Naive thymus-derived CD4-positive, alpha-beta T cell (primary cell): ENCODE results near the gene BST1. TPM values are rescaled to one million over a fixed set of nuclear protein-coding genes. Genes with fewer than 3 reads are reported as not detected.
A peak's percentile ranks its signal among the peaks of the same experiment; 100 is the strongest.

Experiments used
- ATAC-seq: fragments of 150-1000 bp; cut with Tn5 transposase; 2 replicates; pipeline ENCODE4 v1.10.0; 2021; ENCODE audit warnings: mild to moderate bottlenecking, moderate library complexity
- CTCF ChIA-PET: fragments of 350-600 bp; sonication (Branson Sonifier 250); formaldehyde crosslinking; loops from one replicate; lab custom pipeline; 2021; ENCODE audit warnings: antibody characterized with exemption; lab: Charles Lee
- POLR2A ChIA-PET: fragments of 350-600 bp; sonication (Branson Sonifier 250); formaldehyde crosslinking; loops from one replicate; lab custom pipeline; 2021; ENCODE audit warnings: antibody characterized with exemption, inconsistent platforms; lab: Charles Lee
- DNase-seq, 9 donors: peaks; one replicate each; pipeline versions ENCODE4 v3.0.0 to v3.0.0-alpha.2; 2020 to 2022; ENCODE audit warnings: mixed read lengths in 1 of 9
- H3K27ac ChIP-seq: one replicate; pipeline ENCODE4 v1.7.0; 2013; ENCODE audit warnings: mild to moderate bottlenecking, low read depth, low read length, moderate library complexity
- H3K27me3 ChIP-seq, 2 donors: one replicate each; pipeline ENCODE4 v1.7.0; 2013; ENCODE audit warnings: low read length in 2 of 2, mild to moderate bottlenecking in 2 of 2, moderate library complexity in 2 of 2; ENCODE audit not compliant: control insufficient read depth in 2 of 2, insufficient read depth in 2 of 2
- H3K36me3 ChIP-seq, 3 experiments: 1 replicate in 2 of 3; 2 replicates in 1 of 3; pipeline ENCODE4 v1.7.0; 2013; ENCODE audit warnings: low read length in 3 of 3, mild to moderate bottlenecking in 3 of 3, moderate library complexity in 1 of 3; ENCODE audit not compliant: insufficient read depth in 3 of 3, control insufficient read depth in 2 of 3
- H3K4me1 ChIP-seq, 2 donors: one replicate each; pipeline ENCODE4 v1.7.0; 2013; ENCODE audit warnings: low read length in 2 of 2, mild to moderate bottlenecking in 2 of 2, moderate library complexity in 1 of 2; ENCODE audit not compliant: control insufficient read depth in 2 of 2, insufficient read depth in 2 of 2
- H3K4me3 ChIP-seq: 2 replicates; pipeline ENCODE4 v1.7.0; 2013; ENCODE audit warnings: mild to moderate bottlenecking, low read length
- H3K9me3 ChIP-seq, 3 experiments: 1 replicate in 2 of 3; 2 replicates in 1 of 3; pipeline ENCODE4 v1.7.0; 2013; ENCODE audit warnings: low read length in 3 of 3; ENCODE audit not compliant: control insufficient read depth in 2 of 3
- H3K27ac Mint-ChIP-seq, 9 donors: one replicate each; pipeline ENCODE4 v1.8.0; 2020 to 2022; ENCODE audit warnings: mixed read lengths in 9 of 9, mild to moderate bottlenecking in 8 of 9, moderate library complexity in 5 of 9, inconsistent platforms in 2 of 9
- H3K27me3 Mint-ChIP-seq, 5 donors: one replicate each; pipeline ENCODE4 v1.8.0; 2021 to 2022; ENCODE audit warnings: mixed read lengths in 5 of 5, mild to moderate bottlenecking in 1 of 5
- H3K36me3 Mint-ChIP-seq, 5 donors: one replicate each; pipeline ENCODE4 v1.8.0; 2020 to 2022; ENCODE audit warnings: mixed read lengths in 5 of 5, mild to moderate bottlenecking in 3 of 5, inconsistent platforms in 1 of 5
- H3K4me1 Mint-ChIP-seq, 7 donors: one replicate each; pipeline ENCODE4 v1.8.0; 2020 to 2022; ENCODE audit warnings: mixed read lengths in 7 of 7, mild to moderate bottlenecking in 3 of 7, inconsistent platforms in 1 of 7
- H3K4me3 Mint-ChIP-seq, 10 donors: one replicate each; pipeline ENCODE4 v1.8.0; 2020 to 2022; ENCODE audit warnings: mild to moderate bottlenecking in 10 of 10, mixed read lengths in 10 of 10, moderate library complexity in 6 of 10, inconsistent platforms in 2 of 10
- H3K9me3 Mint-ChIP-seq, 11 donors: one replicate each; pipeline ENCODE4 v1.8.0; 2020 to 2022; ENCODE audit warnings: mixed read lengths in 11 of 11, mild to moderate bottlenecking in 4 of 11, inconsistent platforms in 1 of 11, moderate library complexity in 1 of 11
- intact Hi-C, 2 donors: fragments of 100-400 bp; cut with micrococcal nuclease; formaldehyde crosslinking; loops; one replicate each; pipeline ENCODE4 v1.15.1; 2023
- polyA plus RNA-seq, 2 donors: library from polyadenylated mRNA; unstranded; fragments of 300-500 nt; fragmentation: Illumina TruSeq; gene quantifications; one replicate each; pipeline ENCODE4 v1.2.3, GENCODE V29; 2021
- total RNA-seq, 6 experiments: library from RNA in 5 of 6; stranded (reverse) in 5 of 6; gene quantifications; 1 replicate in 5 of 6; 2 replicates in 1 of 6; pipeline ENCODE4 v1.2.3 and lab custom pipeline; 2021 to 2026

BST1 gene
- total and polyA plus RNA-seq, 7 experiments from 2014 or later = 0.45 to 41.8 (median 0.92) TPM

- Mint-ChIP-seq H3K36me3 (peaks cover 0 to 20% (median 0%) of the 10 kb centered on the region in 5 donors), H3K9me3 (no peaks in the 10 kb centered on the region), H3K27ac (peak overlapping the region in 2 of 9 donors; percentile 35 to 69), H3K27me3 (no peaks in the 10 kb centered on the region), H3K4me3 (no peak overlapping the region), H3K4me1 (peaks cover 0 to 22% (median 0%) of the 10 kb centered on the region in 7 donors)
- ChIA-PET CTCF (no interaction called here), POLR2A (interaction anchor here (0.7 kb wide), 1 partner anchor 29 kb away, joined by 4 read pairs; no protein-coding TSS in a partner anchor)
- ATAC-seq (peak; percentile 86), DNase-seq (no peak)
- Histone ChIP-seq H3K36me3 (no peaks in the 10 kb centered on the region), H3K27me3 (no peaks in the 10 kb centered on the region), H3K4me3 (no peak overlapping the region), H3K4me1 (no peaks in the 10 kb centered on the region), H3K27ac (no peak overlapping the region), H3K9me3 (no peaks in the 10 kb centered on the region)
- intact Hi-C loops = no loop called here
These were observed 37.0 kb upstream of the BST1 start for GRCh38 chr4:15665753-15666365.

GRCh38 chr4:15667006-15667405 lies 35.9 kb upstream of the BST1 start:
- no peak overlapping the region for H3K27ac ChIP-seq
- ChIA-PET POLR2A (interaction anchor here (0.7 to 1.0 kb wide), 2 partner anchors 11 to 110 kb away, joined by 3 to 4 read pairs; no protein-coding TSS in a partner anchor), CTCF (no interaction called here)
- no peak for ATAC-seq
- Mint-ChIP-seq H3K4me1 (peaks cover 0 to 22% (median 0%) of the 10 kb centered on the region in 7 donors), H3K36me3 (peaks cover 0 to 29% (median 0%) of the 10 kb centered on the region in 5 donors), H3K27me3 (no peaks in the 10 kb centered on the region), H3K9me3 (no peaks in the 10 kb centered on the region), H3K27ac (no peak overlapping the region), H3K4me3 (no peak overlapping the region)
- H3K27me3 ChIP-seq = no peaks in the 10 kb centered on the region
- no peak overlapping the region for H3K4me3 ChIP-seq
- no peak for DNase-seq
- H3K36me3 ChIP-seq = no peaks in the 10 kb centered on the region
- no peaks in the 10 kb centered on the region for H3K4me1 ChIP-seq
- intact Hi-C loops = no loop called here
- H3K9me3 ChIP-seq = no peaks in the 10 kb centered on the region

- Histone ChIP-seq H3K27me3 (no peaks in the 10 kb centered on the region), H3K36me3 (no peaks in the 10 kb centered on the region), H3K4me1 (no peaks in the 10 kb centered on the region), H3K9me3 (no peaks in the 10 kb centered on the region), H3K27ac (no peak overlapping the region), H3K4me3 (no peak overlapping the region)
- no peak for DNase-seq
- no peak overlapping the region for H3K27ac Mint-ChIP-seq
- ChIA-PET CTCF (no interaction called here), POLR2A (interaction anchor here (0.9 kb wide), 1 partner anchor 13 kb away, joined by 4 read pairs; the partner anchor contains the start of gene FAM200B)
- H3K4me1 Mint-ChIP-seq = peaks cover 0 to 27% (median 0%) of the 10 kb centered on the region in 7 donors
- no peaks in the 10 kb centered on the region for H3K27me3 Mint-ChIP-seq
- H3K4me3 Mint-ChIP-seq = no peak overlapping the region
- no peaks in the 10 kb centered on the region for H3K9me3 Mint-ChIP-seq
- ATAC-seq = no peak
- intact Hi-C loops = no loop called here
- H3K36me3 Mint-ChIP-seq = peaks cover 0 to 34% (median 0%) of the 10 kb centered on the region in 5 donors
These were observed 34.1 kb upstream of the BST1 start for GRCh38 chr4:15668566-15669435.

GRCh38 chr4:15670576-15670975 lies 32.3 kb upstream of the BST1 start:
- no peaks in the 10 kb centered on the region for H3K36me3 ChIP-seq
- H3K9me3 ChIP-seq = no peaks in the 10 kb centered on the region
- ATAC-seq (no peak), DNase-seq (no peak)
- Mint-ChIP-seq H3K27ac (no peak overlapping the region), H3K4me1 (peaks cover 0 to 29% (median 0%) of the 10 kb centered on the region in 7 donors), H3K27me3 (no peaks in the 10 kb centered on the region), H3K4me3 (no peak overlapping the region), H3K9me3 (no peaks in the 10 kb centered on the region), H3K36me3 (peaks cover 0 to 36% (median 0%) of the 10 kb centered on the region in 5 donors)
- no peaks in the 10 kb centered on the region for H3K4me1 ChIP-seq
- POLR2A ChIA-PET = no interaction called here
- H3K27me3 ChIP-seq = no peaks in the 10 kb centered on the region
- intact Hi-C loops = no loop called here
- no peak overlapping the region for H3K27ac ChIP-seq
- CTCF ChIA-PET = no interaction called here
- H3K4me3 ChIP-seq = no peak overlapping the region

GRCh38 chr4:15672101-15672500 lies 30.8 kb upstream of the BST1 start:
- Mint-ChIP-seq H3K36me3 (peaks cover 0 to 27% (median 0%) of the 10 kb centered on the region in 5 donors), H3K4me3 (no peak overlapping the region), H3K27me3 (no peaks in the 10 kb centered on the region), H3K9me3 (no peaks in the 10 kb centered on the region), H3K4me1 (peaks cover 0 to 26% (median 0%) of the 10 kb centered on the region in 7 donors), H3K27ac (no peak overlapping the region)
- H3K36me3 ChIP-seq = no peaks in the 10 kb centered on the region
- H3K27ac ChIP-seq = no peak overlapping the region
- H3K27me3 ChIP-seq = no peaks in the 10 kb centered on the region
- no peaks in the 10 kb centered on the region for H3K9me3 ChIP-seq
- CTCF ChIA-PET = no interaction called here
- DNase-seq (no peak), ATAC-seq (no peak)
- POLR2A ChIA-PET = no interaction called here
- no peaks in the 10 kb centered on the region for H3K4me1 ChIP-seq
- intact Hi-C loops = no loop called here
- H3K4me3 ChIP-seq = no peak overlapping the region

GRCh38 chr4:15673337-15673736 lies 29.5 kb upstream of the BST1 start:
- Mint-ChIP-seq H3K27me3 (no peaks in the 10 kb centered on the region), H3K36me3 (peaks cover 0 to 30% (median 0%) of the 10 kb centered on the region in 5 donors), H3K4me1 (peaks cover 0 to 33% (median 0%) of the 10 kb centered on the region in 7 donors), H3K4me3 (no peak overlapping the region), H3K9me3 (no peaks in the 10 kb centered on the region), H3K27ac (no peak overlapping the region)
- no peak for DNase-seq
- CTCF ChIA-PET = interaction anchor here (0.6 kb wide), 1 partner anchor 20 kb away, joined by 3 read pairs; no protein-coding TSS in a partner anchor
- Histone ChIP-seq H3K27ac (no peak overlapping the region), H3K36me3 (no peaks in the 10 kb centered on the region), H3K27me3 (no peaks in the 10 kb centered on the region), H3K4me3 (no peak overlapping the region), H3K9me3 (no peaks in the 10 kb centered on the region), H3K4me1 (no peaks in the 10 kb centered on the region)
- ATAC-seq = no peak
- POLR2A ChIA-PET = no interaction called here
- intact Hi-C loops = no loop called here
